Smooth muscle cell of the coronary artery (primary cell): ENCODE measurements around the gene ZNF780A. TPM values are rescaled to one million over a fixed set of nuclear protein-coding genes. Genes with fewer than 3 reads are reported as not detected.

Source experiments
- total RNA-seq: library from RNA; depleted of rRNA; stranded (reverse); fragments of >200 nt; gene quantifications from 2 replicates; pipeline ENCODE4 v1.2.3, GENCODE V29; 2014; ENCODE audit warnings: low replicate concordance

ZNF780A gene
- total RNA-seq = 12.3 and 16.5 TPM in 2 replicates

DNA sequence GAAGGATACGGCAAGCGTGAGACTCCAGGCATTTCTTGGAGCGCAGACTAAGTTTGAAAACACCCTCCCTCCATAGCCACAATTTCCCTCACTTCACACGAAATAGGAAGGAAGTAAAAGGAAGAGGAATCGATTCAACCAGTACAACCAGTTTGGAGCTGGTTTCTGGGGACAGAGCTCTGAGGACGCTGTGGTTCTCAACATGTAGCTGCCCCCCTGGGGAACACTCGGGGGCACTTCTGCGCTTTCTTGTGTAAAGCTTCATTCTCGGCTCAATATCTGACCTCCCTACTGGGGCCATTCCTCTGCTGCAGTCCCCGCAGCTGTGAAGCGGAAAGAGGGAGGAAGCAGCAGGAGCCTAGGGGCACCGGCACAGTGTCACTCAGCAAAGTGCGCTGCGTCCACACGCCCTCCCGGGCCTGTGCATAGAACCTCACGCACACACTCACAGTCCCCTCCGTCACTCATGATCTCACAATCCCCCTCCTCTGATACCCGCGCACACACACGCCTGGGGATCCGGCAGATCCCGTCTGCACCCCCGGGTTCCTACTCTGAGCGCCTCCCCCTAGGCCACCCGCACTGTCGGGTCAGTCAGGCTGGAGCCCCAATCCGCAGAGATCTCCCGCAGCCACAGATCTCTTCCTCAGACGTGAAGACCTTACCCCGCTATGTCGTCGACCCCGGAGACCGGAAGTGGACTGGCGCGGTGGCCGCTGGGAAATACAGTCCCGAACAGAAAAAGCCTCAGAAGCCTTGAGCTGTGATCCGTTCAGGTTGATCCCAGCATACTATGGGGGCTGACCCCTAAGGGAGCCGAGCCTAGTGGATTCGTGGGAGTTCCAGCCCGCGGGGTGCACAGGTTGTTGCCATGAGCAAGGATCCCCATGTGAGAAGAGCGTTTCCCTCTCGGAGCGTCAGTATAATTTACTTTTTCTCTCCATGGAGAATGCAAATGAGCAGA lies at the start of gene ZNF780A:
ZNF780A (minus strand) TSS at position 703 of the 964 bp plus-strand sequence. CDS start 6,190 bp downstream, outside the sequence.

DNA sequence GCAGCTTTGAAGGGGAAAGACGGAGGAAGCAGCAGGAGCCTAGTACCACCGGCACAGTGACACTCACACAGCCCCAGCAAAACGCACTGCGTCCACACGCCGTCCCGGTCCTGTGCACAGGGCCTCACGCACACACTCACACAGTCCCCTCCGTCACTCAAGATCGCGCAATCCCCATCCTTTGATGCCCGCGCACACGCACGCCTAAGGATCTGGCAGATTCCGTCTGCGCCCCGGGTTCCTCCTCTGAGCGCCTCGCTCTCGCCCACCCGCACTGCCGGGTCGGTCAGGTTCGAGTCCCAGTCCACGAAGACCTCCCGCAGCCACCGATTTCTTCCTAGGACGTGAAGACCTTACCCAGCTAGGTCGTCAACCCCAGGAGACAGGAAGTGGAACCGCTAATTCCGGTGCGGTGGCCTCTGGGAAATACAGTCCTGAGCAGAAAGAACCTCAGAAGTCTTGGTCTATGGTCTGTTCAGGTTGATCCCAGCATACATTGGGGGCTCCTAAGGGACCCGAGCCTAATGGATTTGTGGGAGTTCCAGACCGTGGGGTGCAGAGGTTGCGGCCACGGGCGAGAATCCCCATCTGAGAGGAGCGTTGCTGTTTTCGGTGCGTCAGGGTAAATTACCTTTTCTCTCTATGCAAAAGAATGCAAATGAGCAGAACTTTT lies 34.8 kb downstream of the ZNF780A start, which contains the start of gene ZNF780B:
ZNF780B (minus strand) TSS at position 400 of the 673 bp plus-strand sequence. CDS start 5,899 bp downstream, outside the sequence.

Other genes with a start within 250 kb of the ZNF780A start
- gene FBL, start 244.6 kb downstream of the ZNF780A start, total RNA-seq = 232 and 277 TPM in 2 replicates
- gene FCGBP, start 156.3 kb downstream of the ZNF780A start, total RNA-seq = 0.15 and 2.7 TPM in 2 replicates
- 75.2 and 119 TPM in 2 replicates for gene PSMC4, start 119.8 kb downstream of the ZNF780A start, total RNA-seq
- gene ZNF546, start 93.9 kb downstream of the ZNF780A start, total RNA-seq = 3.1 and 3.6 TPM in 2 replicates
- gene ZNF780B, start 34.7 kb downstream of the ZNF780A start, total RNA-seq = 12.3 and 13.2 TPM in 2 replicates
- 4.0 and 7.1 TPM in 2 replicates for gene MAP3K10, start 100.5 kb upstream of the ZNF780A start, total RNA-seq
- gene TTC9B, start 127.4 kb upstream of the ZNF780A start, total RNA-seq = not detected in 2 replicates
- gene CCNP, start 135.7 kb upstream of the ZNF780A start, total RNA-seq = 0.08 and 0.12 TPM in 2 replicates
- gene AKT2, start 194.4 kb upstream of the ZNF780A start, total RNA-seq = 58.4 and 64.4 TPM in 2 replicates